HEK293T (cell line): Measurements from ENCODE around the gene SLC47A1.

Source experiments
- CTCF ChIA-PET: fragments of 350-600 bp; formaldehyde crosslinking; extraction: SDS; loops from one replicate; lab custom pipeline; 2021; ENCODE audit warnings: antibody characterized with exemption, inconsistent platforms; lab: Yijun Ruan, JAX
- POLR2A ChIA-PET: fragments of 350-600 bp; formaldehyde crosslinking; extraction: SDS; loops from one replicate; lab custom pipeline; 2020; ENCODE audit warnings: antibody characterized with exemption, inconsistent platforms; lab: Yijun Ruan, JAX
- DNase-seq: peaks from one replicate; pipeline ENCODE4 v3.0.0; 2012; ENCODE audit warnings: mixed read lengths; ENCODE audit errors: extremely low spot score
- ARNT ChIP-seq: fragments of 450-650 bp; IDR thresholded peaks from 2 replicates; pipeline ENCODE4 v1.6.1; 2017; ENCODE audit warnings: mild to moderate bottlenecking
- BHLHE40 ChIP-seq: fragments of 450-650 bp; IDR thresholded peaks from 2 replicates; pipeline ENCODE4 v1.6.1; 2016; ENCODE audit warnings: mild to moderate bottlenecking, moderate library complexity, borderline replicate concordance
- CTBP1 ChIP-seq: fragments of 450-650 bp; IDR thresholded peaks from 2 replicates; pipeline ENCODE4 v1.6.1; 2016; ENCODE audit warnings: borderline replicate concordance
- ELF4 ChIP-seq: fragments of 450-650 bp; IDR thresholded peaks from 2 replicates; pipeline ENCODE4 v1.6.1; 2017; ENCODE audit warnings: antibody characterized with exemption
- FOXA1 ChIP-seq: fragments of 450-650 bp; IDR thresholded peaks from 2 replicates; pipeline ENCODE4 v1.6.1; 2016; ENCODE audit warnings: mild to moderate bottlenecking
- FOXK2 ChIP-seq: fragments of 450-650 bp; IDR thresholded peaks from 2 replicates; pipeline ENCODE4 v1.6.1; 2016; ENCODE audit warnings: mild to moderate bottlenecking
- FOXM1 ChIP-seq: fragments of 450-650 bp; IDR thresholded peaks from 2 replicates; pipeline ENCODE4 v1.6.1; 2017; ENCODE audit warnings: mild to moderate bottlenecking, borderline replicate concordance
- HDGF ChIP-seq: fragments of 450-650 bp; IDR thresholded peaks from 2 replicates; pipeline ENCODE4 v1.6.1; 2017; ENCODE audit warnings: antibody characterized with exemption, borderline replicate concordance
- L3MBTL2 ChIP-seq: fragments of 450-650 bp; conservative IDR thresholded peaks from 2 replicates; pipeline ENCODE4 v1.6.1; 2016; ENCODE audit warnings: mild to moderate bottlenecking
- LEF1 ChIP-seq: fragments of 450-650 bp; IDR thresholded peaks from 2 replicates; pipeline ENCODE4 v1.6.1; 2017; ENCODE audit warnings: mild to moderate bottlenecking, borderline replicate concordance
- NFRKB ChIP-seq: fragments of 450-650 bp; IDR thresholded peaks from 2 replicates; pipeline ENCODE4 v1.6.1; 2016; ENCODE audit warnings: mild to moderate bottlenecking, moderate library complexity
- PKNOX1 ChIP-seq: fragments of 450-650 bp; IDR thresholded peaks from 2 replicates; pipeline ENCODE4 v1.6.1; 2016
- SP1 ChIP-seq: fragments of 450-650 bp; IDR thresholded peaks from 2 replicates; pipeline ENCODE4 v1.6.1; 2017
- SUZ12 ChIP-seq: fragments of 450-650 bp; IDR thresholded peaks from 2 replicates; pipeline ENCODE4 v1.6.1; 2016; ENCODE audit warnings: mild to moderate bottlenecking
- TARDBP ChIP-seq: fragments of 450-650 bp; IDR thresholded peaks from 2 replicates; pipeline ENCODE4 v1.6.1; 2016
- ZNF384 ChIP-seq: fragments of 450-650 bp; IDR thresholded peaks from 2 replicates; pipeline ENCODE4 v1.6.1; 2016

Gene SLC47A1

GRCh38 chr17:19538095-19539039 is 4.7 kb downstream of the SLC47A1 start:
- TF ChIP-seq SUZ12 (no peak), ARNT (no peak), FOXA1 (no peak), NFRKB (no peak), FOXK2 (no peak), CTBP1 (no peak), PKNOX1 (no peak), HDGF (no peak), ELF4 (no peak), ZNF384 (no peak), LEF1 (no peak), TARDBP (no peak), BHLHE40 (no peak), L3MBTL2 (no peak), SP1 (no peak), FOXM1 (no peak)
- no peak for DNase-seq
- ChIA-PET CTCF (interaction anchor here (1.2 kb wide), 1 partner anchor 25 kb away, joined by 3 read pairs; no protein-coding TSS in a partner anchor), POLR2A (interaction anchor here (1.5 to 1.9 kb wide), 2 partner anchors 8 to 110 kb away, joined by 4 to 5 read pairs; partner anchors contain the start of gene ALDH3A2)

GRCh38 chr17:19539040-19539399 is 5.4 kb downstream of the SLC47A1 start:
- POLR2A ChIA-PET: interaction anchor here (1.5 kb wide), 1 partner anchor 109 kb away, joined by 4 read pairs; the partner anchor contains the start of gene ALDH3A2
- CTCF ChIA-PET: no interaction called here
- TF ChIP-seq NFRKB (no peak), SUZ12 (no peak), FOXA1 (no peak), HDGF (no peak), BHLHE40 (no peak), ZNF384 (no peak), PKNOX1 (no peak), TARDBP (no peak), L3MBTL2 (no peak), ELF4 (no peak), SP1 (no peak), FOXK2 (no peak), ARNT (no peak), LEF1 (no peak), CTBP1 (no peak), FOXM1 (no peak)
- DNase-seq: no peak

- DNase-seq: no peak
- POLR2A ChIA-PET: no interaction called here
- CTCF ChIA-PET: no interaction called here
- no peak for TF ChIP-seq ARNT
- TF ChIP-seq TARDBP: no peak
- TF ChIP-seq ZNF384: no peak
- TF ChIP-seq FOXA1: no peak
- no peak for TF ChIP-seq L3MBTL2
- no peak for TF ChIP-seq PKNOX1
- TF ChIP-seq ELF4: no peak
- no peak for TF ChIP-seq HDGF
- no peak for TF ChIP-seq NFRKB
- no peak for TF ChIP-seq LEF1
- TF ChIP-seq SP1: no peak
- TF ChIP-seq BHLHE40: no peak
- no peak for TF ChIP-seq FOXK2
- no peak for TF ChIP-seq FOXM1
- TF ChIP-seq SUZ12: no peak
- no peak for TF ChIP-seq CTBP1
Measured at GRCh38 chr17:19539841-19540311, 6.2 kb downstream of the SLC47A1 start.

GRCh38 chr17:19540706-19541370 is 7.2 kb downstream of the SLC47A1 start:
- no peak for DNase-seq
- ChIA-PET CTCF (no interaction called here), POLR2A (interaction anchor here (1.2 kb wide), 1 partner anchor 107 kb away, joined by 3 read pairs; no protein-coding TSS in a partner anchor)
- TF ChIP-seq LEF1 (no peak), NFRKB (no peak), SP1 (no peak), ZNF384 (no peak), FOXM1 (no peak), PKNOX1 (no peak), FOXA1 (no peak), CTBP1 (no peak), TARDBP (no peak), FOXK2 (no peak), ARNT (no peak)

- TF ChIP-seq FOXK2: no peak
- TF ChIP-seq FOXM1: no peak
- no peak for TF ChIP-seq NFRKB
- TF ChIP-seq BHLHE40: no peak
- no peak for TF ChIP-seq LEF1
- TF ChIP-seq HDGF: no peak
- no peak for TF ChIP-seq TARDBP
- TF ChIP-seq SP1: no peak
- ChIA-PET POLR2A (interaction anchor here (1.2 kb wide), 1 partner anchor 106 kb away, joined by 3 read pairs; no protein-coding TSS in a partner anchor), CTCF (no interaction called here)
- no peak for DNase-seq
Measured at GRCh38 chr17:19541445-19541844, 7.8 kb downstream of the SLC47A1 start.
